ENCODE measurements around the gene CST7. TPM values are rescaled to one million over a fixed set of nuclear protein-coding genes. Genes with fewer than 3 reads are reported as not detected.

Gene CST7
- total RNA-seq, 1 donor = not detected

GRCh38 chr20:24951536-24952083 lies 2.5 kb downstream of the CST7 start:
- TF ChIP-seq CTCF (IDR thresholded peaks at IDR 0.05; ENCODE audit: insufficient read depth, low read length) = no peak
- no peak overlapping the region for H3K4me3 ChIP-seq (ENCODE audit: low read depth, low read length)
- no peak for DNase-seq (ENCODE audit: low read depth)

DNA sequence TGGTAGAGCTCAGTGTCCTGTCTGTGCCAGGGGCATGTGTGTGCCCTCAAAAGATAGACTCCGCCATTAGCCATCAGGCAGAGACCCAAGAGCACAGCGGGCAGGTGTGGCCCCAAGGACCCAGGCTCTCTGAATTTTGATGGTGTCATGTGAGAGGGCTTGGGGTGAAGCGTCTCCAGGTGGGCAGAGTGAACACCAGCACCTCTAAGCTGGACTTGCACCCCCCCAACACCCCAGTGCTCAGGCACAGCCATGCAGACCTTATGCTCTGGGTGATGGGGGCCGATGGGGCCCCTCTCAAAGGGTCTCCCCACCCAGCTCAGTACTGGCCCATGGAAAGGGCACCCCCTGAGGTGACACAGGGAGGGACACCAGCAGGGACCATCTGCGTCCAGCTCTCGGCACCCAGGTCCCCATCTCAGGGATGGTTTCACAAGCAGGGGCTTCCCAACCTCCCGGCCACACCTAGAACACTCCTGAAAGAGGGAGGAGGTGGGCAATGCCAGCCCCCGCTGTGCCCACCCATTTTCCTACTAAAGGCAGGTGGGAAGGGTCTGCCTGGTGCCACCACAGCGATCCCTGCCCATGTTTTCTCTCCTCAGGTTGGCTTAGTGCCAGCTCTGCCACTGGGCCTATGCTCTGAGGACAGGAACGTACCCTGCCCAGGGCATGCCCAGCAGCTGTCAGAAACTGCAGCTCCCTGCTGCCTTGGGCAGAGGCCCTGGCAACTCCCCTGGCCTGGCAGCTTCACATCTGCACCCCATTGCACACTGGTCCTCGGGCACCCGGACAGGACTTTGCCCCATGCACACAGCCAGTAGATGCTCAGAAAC lies 3.5 kb downstream of the CST7 start:
- no peak for DNase-seq (ENCODE audit: low read depth)
- H3K4me3 ChIP-seq (ENCODE audit: low read depth, low read length) = no peak overlapping the region

DNA sequence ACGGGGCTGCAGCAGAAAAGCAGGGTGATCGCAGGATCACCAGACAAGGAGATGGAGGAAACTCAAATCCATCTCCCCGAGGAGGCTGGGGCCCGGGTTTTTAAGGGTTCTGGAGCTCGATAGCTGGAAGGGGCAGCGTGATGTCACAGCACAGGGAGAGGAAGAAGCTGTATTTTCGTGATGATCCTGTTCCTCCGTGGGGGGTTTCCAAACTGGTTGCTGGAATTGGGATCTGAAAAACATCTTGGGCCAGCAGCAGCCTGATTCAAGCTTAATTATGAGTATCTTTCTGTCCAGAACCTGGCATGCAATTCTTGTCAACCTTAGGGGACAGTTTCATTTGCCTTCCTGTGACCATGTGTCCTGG lies 4.1 kb downstream of the CST7 start:
- TF ChIP-seq CTCF (IDR thresholded peaks at IDR 0.05; ENCODE audit: insufficient read depth, low read length) = no peak
- DNase-seq (ENCODE audit: low read depth) = no peak

More for the DNA sequence above, 3.5 kb downstream of the CST7 start:
- TF ChIP-seq CTCF (IDR thresholded peaks at IDR 0.05; ENCODE audit: insufficient read depth, low read length) = no peak

DNA sequence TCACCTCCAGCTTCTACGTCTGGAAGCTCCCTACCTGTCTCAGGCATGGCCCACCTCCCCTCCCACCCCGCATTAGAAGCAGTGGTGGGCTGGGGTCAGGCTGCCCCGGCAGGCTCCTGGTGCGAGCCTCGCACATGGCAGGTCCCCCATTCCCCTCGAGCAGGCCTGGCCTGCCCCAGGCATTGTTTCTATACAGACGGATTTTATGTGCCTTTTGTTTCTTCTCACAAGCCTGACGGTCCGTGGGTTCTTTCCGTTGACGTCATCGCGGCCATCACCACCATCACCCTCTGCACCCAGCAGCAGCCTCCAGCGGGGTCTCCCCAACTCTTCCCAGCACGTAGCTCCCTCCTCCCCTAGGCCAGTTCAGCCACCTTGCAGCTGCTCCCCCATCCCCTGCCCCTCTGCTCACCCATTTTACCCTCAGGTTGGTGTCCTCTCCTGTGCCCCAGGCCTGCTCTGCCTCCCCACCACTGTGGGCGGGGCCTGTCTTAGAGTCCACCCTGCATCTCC lies 4.6 kb downstream of the CST7 start:
- no peak for TF ChIP-seq CTCF (IDR thresholded peaks at IDR 0.05; ENCODE audit: insufficient read depth, low read length)
- no peak for DNase-seq (ENCODE audit: low read depth)
- no peak overlapping the region for H3K4me3 ChIP-seq (ENCODE audit: low read depth, low read length)

More for the DNA sequence above, 4.1 kb downstream of the CST7 start:
- H3K4me3 ChIP-seq (ENCODE audit: low read depth, low read length) = no peak overlapping the region

DNA sequence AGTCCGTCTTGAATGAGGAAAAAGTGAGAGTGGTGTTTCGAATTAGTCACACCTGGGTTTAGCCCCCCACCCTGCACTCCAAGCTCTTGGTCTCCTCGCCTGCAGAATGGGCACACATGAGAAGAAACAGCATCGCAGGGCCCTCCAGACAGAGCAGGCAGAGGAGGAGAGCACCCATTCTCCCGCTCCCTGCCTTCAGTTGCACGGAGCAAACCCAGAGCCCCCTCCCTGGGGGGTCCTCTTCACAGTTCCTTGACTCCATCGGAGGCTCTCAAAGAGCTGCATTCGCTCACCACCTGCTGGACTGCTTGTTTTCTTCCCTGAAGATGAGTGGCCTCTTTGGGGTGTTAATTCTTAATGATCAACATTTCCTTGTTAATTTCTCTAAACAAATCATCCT lies 5.1 kb downstream of the CST7 start:
- no peak for DNase-seq (ENCODE audit: low read depth)
- no peak for TF ChIP-seq CTCF (IDR thresholded peaks at IDR 0.05; ENCODE audit: insufficient read depth, low read length)
- H3K4me3 ChIP-seq (ENCODE audit: low read depth, low read length) = no peak overlapping the region

DNA sequence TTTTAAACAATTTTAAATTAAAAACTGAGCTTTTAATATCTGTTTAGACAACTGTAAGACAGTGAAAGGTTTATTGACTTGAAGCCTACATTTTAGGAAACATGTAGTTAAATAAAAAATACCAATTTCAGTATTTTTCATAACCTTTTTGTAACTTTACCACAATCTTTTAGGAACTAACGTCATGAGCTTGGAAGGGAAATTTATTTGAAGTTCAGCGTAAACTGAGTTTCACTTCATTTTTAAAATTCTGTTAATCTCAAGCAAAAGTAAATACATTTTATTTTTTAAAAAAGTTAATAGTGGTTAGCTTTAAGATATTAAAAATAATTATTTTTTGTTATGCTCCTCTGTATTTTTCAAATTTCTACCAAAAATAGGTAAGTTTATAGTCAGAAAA lies 5.5 kb downstream of the CST7 start:
- no peak overlapping the region for H3K4me3 ChIP-seq (ENCODE audit: low read depth, low read length)
- no peak for TF ChIP-seq CTCF (IDR thresholded peaks at IDR 0.05; ENCODE audit: insufficient read depth, low read length)
- no peak for DNase-seq (ENCODE audit: low read depth)

Data from fibroblast of the aortic adventitia (primary cell).